ENCODE measurements around the gene RP9. TPM values are rescaled to one million over a fixed set of nuclear protein-coding genes. Genes with fewer than 3 reads are reported as not detected.

Gene RP9
- total RNA-seq, 1 experiment from 2014 or later: 38.4 TPM

DNA sequence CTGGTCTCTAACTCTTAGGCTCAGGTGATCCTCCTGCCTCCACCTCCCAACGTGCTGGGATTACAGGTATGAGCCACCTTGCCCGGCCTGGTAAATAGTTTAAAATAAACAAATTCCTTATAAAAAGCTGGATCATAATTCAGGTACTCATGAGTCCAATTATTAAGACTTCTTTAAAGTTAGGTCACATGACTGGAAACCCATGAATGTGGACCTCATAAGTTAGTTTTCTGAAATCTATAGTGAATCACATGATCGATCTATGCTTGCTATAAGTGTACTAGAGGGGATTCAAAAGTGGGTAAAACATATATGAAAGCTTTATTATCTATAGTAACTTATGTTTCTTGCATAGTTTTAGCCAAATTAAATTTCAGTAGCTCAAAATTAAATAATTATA is 60.9 kb downstream of the RP9 start:
- no peak for DNase-seq (ENCODE audit: low read depth, low spot score)
- in situ Hi-C loops (cut with HindIII; ENCODE audit: low pct_unique_long_range_greater_than_20kb, low sequenced_read_pairs): loop anchor here (10.0 kb wide), 1 partner anchor 103 kb away; no protein-coding TSS in a partner anchor

DNA sequence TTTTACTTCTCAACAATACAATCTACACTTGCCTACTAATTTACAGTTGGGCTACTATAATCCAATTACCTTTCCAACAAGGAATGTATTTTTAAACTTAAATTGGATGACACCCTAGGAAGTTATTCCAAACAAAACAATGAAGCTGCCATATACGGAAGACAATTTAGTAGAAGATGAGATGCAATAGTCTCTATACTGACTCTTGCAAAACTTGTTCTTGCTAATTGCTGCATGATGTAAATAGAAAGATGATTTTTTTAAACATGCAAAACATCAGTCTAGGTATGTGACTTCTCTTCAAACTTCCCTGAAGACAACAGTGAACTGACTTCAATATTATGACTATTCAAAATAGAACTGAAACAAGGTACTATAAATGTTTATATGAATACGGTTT is 64.2 kb downstream of the RP9 start:
- in situ Hi-C loops (cut with HindIII; ENCODE audit: low pct_unique_long_range_greater_than_20kb, low sequenced_read_pairs): loop anchor here (10.0 kb wide), 1 partner anchor 100 kb away; no protein-coding TSS in a partner anchor
- DNase-seq (ENCODE audit: low read depth, low spot score): no peak

Small RNA genes lying within 50 kb of the gene (small RNA-seq; reads per million reads assigned to genes)
- gene AC074338.1: 0 reads per million in 2 experiments
- gene RN7SL505P: 0 reads per million in 2 experiments

Other genes starting within 250 kb of the RP9 start
- 74.9 and 76.4 TPM in 2 replicates for gene KBTBD2, start 217.6 kb downstream of the RP9 start, total RNA-seq (2014; rRNA removed; shearing (Covaris generic))
- gene FKBP9, start 152.0 kb downstream of the RP9 start, total RNA-seq (2014; rRNA removed; shearing (Covaris generic)): 178 and 191 TPM in 2 replicates
- 46.6 and 52.3 TPM in 2 replicates for gene NT5C3A, start 46.6 kb downstream of the RP9 start, total RNA-seq (2014; rRNA removed; shearing (Covaris generic))
- 14.3 and 20.9 TPM in 2 replicates for gene BBS9, start 20.2 kb upstream of the RP9 start, total RNA-seq (2014; rRNA removed; shearing (Covaris generic))